ENCODE measurements around the gene MEIOSIN. TPM values are rescaled to one million over a fixed set of nuclear protein-coding genes. Genes with fewer than 3 reads are reported as not detected.

MEIOSIN gene
- polyA plus RNA-seq, 1 of the 3 experiments (the other 2 are of a cell fraction) = 0.03 TPM

- H3K9me2 ChIP-seq = no peaks in the 10 kb centered on the region
- no peaks in the 10 kb centered on the region for H3K9me3 ChIP-seq
- H2AFZ ChIP-seq (ENCODE audit: low read depth) = no peak overlapping the region
- H3K4me3 ChIP-seq (ENCODE audit: low read depth in 2 of 2, low read length in 1 of 2) = no peak overlapping the region
- no peak overlapping the region for H3K27ac ChIP-seq (ENCODE audit: low read depth in 2 of 2, low read length in 1 of 2)
- 87% methylated on average over 12 of the region's 12 CpGs for WGBS (ENCODE audit: low lambda C conversion rate)
- no peaks in the 10 kb centered on the region for H4K20me1 ChIP-seq (ENCODE audit: insufficient read depth)
- H3K4me1 ChIP-seq (ENCODE audit: control insufficient read depth in 1 of 2, insufficient read depth in 2 of 2, low read depth in 1 of 2, low read length in 1 of 2) = no peaks in the 10 kb centered on the region
- no peaks in the 10 kb centered on the region for H3K79me2 ChIP-seq (ENCODE audit: insufficient read depth)
- no peak for DNase-seq
- H3K9ac ChIP-seq = no peak overlapping the region
- CTCF ChIA-PET = interaction anchor here (0.6 to 2.8 kb wide), 4 partner anchors 12 to 691 kb away, joined by 3 to 9 read pairs (median 4); partner anchors contain the start of gene SIX5
- H3F3A ChIP-seq (replicated peaks; ENCODE audit: insufficient read depth) = no peaks in the 10 kb centered on the region
- no peaks in the 10 kb centered on the region for H3K27me3 ChIP-seq (ENCODE audit: insufficient read depth)
- TF ChIP-seq, protein P1, sequence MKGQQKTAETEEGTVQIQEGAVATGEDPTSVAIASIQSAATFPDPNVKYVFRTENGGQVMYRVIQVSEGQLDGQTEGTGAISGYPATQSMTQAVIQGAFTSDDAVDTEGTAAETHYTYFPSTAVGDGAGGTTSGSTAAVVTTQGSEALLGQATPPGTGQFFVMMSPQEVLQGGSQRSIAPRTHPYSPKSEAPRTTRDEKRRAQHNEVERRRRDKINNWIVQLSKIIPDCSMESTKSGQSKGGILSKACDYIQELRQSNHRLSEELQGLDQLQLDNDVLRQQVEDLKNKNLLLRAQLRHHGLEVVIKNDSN (IDR thresholded peaks at IDR 0.05; ENCODE audit: borderline replicate concordance, low read depth) = no peak
- TF ChIP-seq RCOR1 (IDR thresholded peaks at IDR 0.05; ENCODE audit: low read length) (no peak), USF2 (IDR thresholded peaks at IDR 0.05; ENCODE audit: borderline replicate concordance, low read depth, low read length) (no peak), TCF12 (IDR thresholded peaks at IDR 0.05) (no peak), TAF1 (IDR thresholded peaks at IDR 0.05; ENCODE audit: borderline replicate concordance, low read depth, low read length) (no peak), RFX5 (IDR thresholded peaks at IDR 0.05; ENCODE audit: low read length) (no peak), MXI1 (IDR thresholded peaks at IDR 0.05; ENCODE audit: low read depth, low read length) (no peak), CHD2 (IDR thresholded peaks at IDR 0.05; ENCODE audit: low read length, partially characterized antibody) (no peak)
- POLR2A ChIA-PET = interaction anchor here (0.6 kb wide), 1 partner anchor 40 kb away, joined by 3 read pairs; the partner anchor contains the start of gene DMWD
- H3K4me2 ChIP-seq = no peak overlapping the region
- H3K36me3 ChIP-seq (replicated peaks in 1 of 2; ENCODE audit: control insufficient read depth in 1 of 2, insufficient read depth in 2 of 2, low read length in 1 of 2) = no peaks in the 10 kb centered on the region
Observed at GRCh38 chr19:45752639-45753038, 19.4 kb downstream of the MEIOSIN start.

DNA sequence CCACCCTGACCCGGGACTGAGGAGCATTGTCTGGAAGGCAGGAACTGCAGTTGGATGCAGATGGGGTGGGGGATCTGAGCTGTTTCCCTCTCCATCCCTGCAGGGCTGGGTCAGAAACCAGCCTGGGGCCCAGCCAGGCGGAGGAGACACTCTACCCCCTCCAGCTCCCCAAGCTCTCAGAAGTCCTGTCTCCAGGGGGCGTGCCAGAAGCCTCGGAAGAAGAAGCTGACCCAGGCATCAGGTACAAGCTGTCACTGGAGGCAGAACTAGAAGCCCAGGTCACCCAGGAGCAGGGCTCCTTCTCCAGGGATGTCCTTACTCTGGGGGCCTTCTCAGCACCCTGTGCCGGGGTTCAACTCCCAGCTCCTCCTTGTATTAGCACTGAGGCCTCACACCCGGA, 20.3 kb downstream of the MEIOSIN start:
- Histone ChIP-seq H3K36me3 (replicated peaks in 1 of 2; ENCODE audit: control insufficient read depth in 1 of 2, insufficient read depth in 2 of 2, low read length in 1 of 2) (no peaks in the 10 kb centered on the region), H3K27me3 (ENCODE audit: insufficient read depth) (no peaks in the 10 kb centered on the region), H3K79me2 (ENCODE audit: insufficient read depth) (no peaks in the 10 kb centered on the region), H4K20me1 (ENCODE audit: insufficient read depth) (no peaks in the 10 kb centered on the region), H3K9me2 (no peaks in the 10 kb centered on the region), H3K4me2 (no peak overlapping the region), H3K4me3 (ENCODE audit: low read depth in 2 of 2, low read length in 1 of 2) (no peak overlapping the region), H3K4me1 (ENCODE audit: control insufficient read depth in 1 of 2, insufficient read depth in 2 of 2, low read depth in 1 of 2, low read length in 1 of 2) (no peaks in the 10 kb centered on the region), H3K9me3 (no peaks in the 10 kb centered on the region), H2AFZ (ENCODE audit: low read depth) (no peak overlapping the region), H3K27ac (ENCODE audit: low read depth in 2 of 2, low read length in 1 of 2) (no peak overlapping the region), H3F3A (replicated peaks; ENCODE audit: insufficient read depth) (no peaks in the 10 kb centered on the region), H3K9ac (no peak overlapping the region)
- WGBS (ENCODE audit: low lambda C conversion rate) = 83% methylated on average over 3 of the region's 6 CpGs
- ChIA-PET POLR2A (no interaction called here), CTCF (interaction anchor here (1.2 to 2.8 kb wide), 3 partner anchors 13 to 60 kb away, joined by 3 to 9 read pairs (median 6); partner anchors contain the start of gene SIX5)
- TF ChIP-seq ZBTB33 (IDR thresholded peaks at IDR 0.05; ENCODE audit: borderline replicate concordance, low read depth) = no peak
- TF ChIP-seq, protein P2, sequence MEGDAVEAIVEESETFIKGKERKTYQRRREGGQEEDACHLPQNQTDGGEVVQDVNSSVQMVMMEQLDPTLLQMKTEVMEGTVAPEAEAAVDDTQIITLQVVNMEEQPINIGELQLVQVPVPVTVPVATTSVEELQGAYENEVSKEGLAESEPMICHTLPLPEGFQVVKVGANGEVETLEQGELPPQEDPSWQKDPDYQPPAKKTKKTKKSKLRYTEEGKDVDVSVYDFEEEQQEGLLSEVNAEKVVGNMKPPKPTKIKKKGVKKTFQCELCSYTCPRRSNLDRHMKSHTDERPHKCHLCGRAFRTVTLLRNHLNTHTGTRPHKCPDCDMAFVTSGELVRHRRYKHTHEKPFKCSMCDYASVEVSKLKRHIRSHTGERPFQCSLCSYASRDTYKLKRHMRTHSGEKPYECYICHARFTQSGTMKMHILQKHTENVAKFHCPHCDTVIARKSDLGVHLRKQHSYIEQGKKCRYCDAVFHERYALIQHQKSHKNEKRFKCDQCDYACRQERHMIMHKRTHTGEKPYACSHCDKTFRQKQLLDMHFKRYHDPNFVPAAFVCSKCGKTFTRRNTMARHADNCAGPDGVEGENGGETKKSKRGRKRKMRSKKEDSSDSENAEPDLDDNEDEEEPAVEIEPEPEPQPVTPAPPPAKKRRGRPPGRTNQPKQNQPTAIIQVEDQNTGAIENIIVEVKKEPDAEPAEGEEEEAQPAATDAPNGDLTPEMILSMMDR (IDR thresholded peaks at IDR 0.05) = no peak
- no peak for DNase-seq

Measured in SK-N-SH (cell line).